GM19455 (cell line): ENCODE data around the gene KCTD5.
"Not testable (repeated sequence)": the region's sequence is repeated elsewhere in the genome, so short reads cannot be mapped to it uniquely, and the experiment has no call there.

ENCODE experiments used
- ATAC-seq: cut with Tn5 transposase; IDR thresholded peaks from one replicate; pipeline ENCODE4 v1.9.1; 2021; ENCODE audit not compliant: unreplicated experiment

The KCTD5 gene

GRCh38 chr16:2682209-2683021 is at the start of gene KCTD5:
TSS of gene KCTD5 (plus strand) at chr16:2682523. CDS start at chr16:2682549, 26 bp downstream.
- ATAC-seq = peak; percentile 56

GRCh38 chr16:2639071-2639721 is 43.1 kb upstream of the KCTD5 start:
- ATAC-seq = not testable (repeated sequence)

GRCh38 chr16:2639722-2640072 is 42.6 kb upstream of the KCTD5 start:
- not testable (repeated sequence) for ATAC-seq

GRCh38 chr16:2642561-2642960 is 39.8 kb upstream of the KCTD5 start:
- not testable (repeated sequence) for ATAC-seq

GRCh38 chr16:2644754-2645453 is 37.4 kb upstream of the KCTD5 start:
- ATAC-seq = not testable (repeated sequence)

GRCh38 chr16:2651268-2651871 is 31.0 kb upstream of the KCTD5 start:
- not testable (repeated sequence) for ATAC-seq

- not testable (repeated sequence) for ATAC-seq
These were observed 28.4 kb upstream of the KCTD5 start for GRCh38 chr16:2653915-2654314.

GRCh38 chr16:2654949-2655348 is 27.4 kb upstream of the KCTD5 start:
- ATAC-seq = not testable (repeated sequence)

- no peak for ATAC-seq
These were observed 25.3 kb upstream of the KCTD5 start for GRCh38 chr16:2656985-2657384.

- ATAC-seq = not testable (repeated sequence)
These were observed 24.5 kb upstream of the KCTD5 start for GRCh38 chr16:2657803-2658202.

GRCh38 chr16:2659560-2659959 is 22.8 kb upstream of the KCTD5 start:
- not testable (repeated sequence) for ATAC-seq

- not testable (repeated sequence) for ATAC-seq
These were observed 22.2 kb upstream of the KCTD5 start for GRCh38 chr16:2660014-2660662.

- ATAC-seq = not testable (repeated sequence)
These were observed 21.5 kb upstream of the KCTD5 start for GRCh38 chr16:2660755-2661373.

GRCh38 chr16:2663553-2664546 is 18.5 kb upstream of the KCTD5 start:
- ATAC-seq = no peak

- ATAC-seq = no peak
These were observed 17.7 kb upstream of the KCTD5 start for GRCh38 chr16:2664574-2664982.

GRCh38 chr16:2666671-2667070 is 15.7 kb upstream of the KCTD5 start:
- ATAC-seq = not testable (repeated sequence)

GRCh38 chr16:2669587-2669986 is 12.7 kb upstream of the KCTD5 start:
- ATAC-seq = not testable (repeated sequence)

- not testable (repeated sequence) for ATAC-seq
These were observed 12.3 kb upstream of the KCTD5 start for GRCh38 chr16:2670017-2670416.

- ATAC-seq = not testable (repeated sequence)
These were observed 11.1 kb upstream of the KCTD5 start for GRCh38 chr16:2671193-2671592.
